ENCODE results near the gene COBL.

DNA sequence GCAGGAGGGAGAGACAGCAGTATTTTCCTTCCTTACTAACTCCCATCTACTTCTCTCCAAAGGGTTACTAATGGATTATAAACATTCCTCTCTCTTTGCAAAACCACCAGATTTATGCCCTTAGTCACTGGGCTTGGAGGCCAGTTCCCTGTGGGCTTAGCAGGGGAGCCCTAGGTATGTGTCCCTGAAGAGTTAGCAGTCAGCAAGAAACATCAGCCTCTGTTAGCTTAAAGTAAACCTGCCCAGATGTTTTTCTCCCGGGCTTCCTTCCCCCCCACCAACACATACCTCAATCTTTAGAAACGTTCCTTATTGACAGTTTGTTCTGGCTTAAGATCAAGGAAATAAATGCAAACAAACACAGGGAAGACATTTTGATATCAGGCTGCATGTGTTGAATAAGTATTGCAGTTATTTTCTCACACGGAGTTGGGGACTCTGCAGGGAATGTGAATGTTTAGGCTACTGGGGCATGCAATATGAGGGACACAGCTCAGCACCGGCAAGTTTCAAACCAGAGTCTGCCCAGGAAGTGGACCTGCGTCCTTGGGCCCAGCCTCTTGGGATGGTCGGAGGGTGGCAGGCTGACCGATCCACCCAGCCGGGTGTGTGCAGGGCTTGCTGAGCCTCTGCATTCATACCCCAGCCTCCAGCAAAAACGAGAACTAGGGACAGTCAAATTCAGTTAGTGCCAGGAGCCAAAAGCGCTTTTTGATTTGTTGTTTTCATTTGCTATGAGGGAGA is 281.9 kb downstream of the COBL start:
- TF ChIP-seq EZH2 (IDR thresholded peaks at IDR 0.05; ENCODE audit: borderline replicate concordance, low read depth, low read length) = no peak
- no peak for TF ChIP-seq ATF1 (CRISPR knock-in tag; IDR thresholded peaks at IDR 0.05)
- TF ChIP-seq ATF1 (tag; IDR thresholded peaks at IDR 0.05) = no peak
- TF ChIP-seq, protein P1, sequence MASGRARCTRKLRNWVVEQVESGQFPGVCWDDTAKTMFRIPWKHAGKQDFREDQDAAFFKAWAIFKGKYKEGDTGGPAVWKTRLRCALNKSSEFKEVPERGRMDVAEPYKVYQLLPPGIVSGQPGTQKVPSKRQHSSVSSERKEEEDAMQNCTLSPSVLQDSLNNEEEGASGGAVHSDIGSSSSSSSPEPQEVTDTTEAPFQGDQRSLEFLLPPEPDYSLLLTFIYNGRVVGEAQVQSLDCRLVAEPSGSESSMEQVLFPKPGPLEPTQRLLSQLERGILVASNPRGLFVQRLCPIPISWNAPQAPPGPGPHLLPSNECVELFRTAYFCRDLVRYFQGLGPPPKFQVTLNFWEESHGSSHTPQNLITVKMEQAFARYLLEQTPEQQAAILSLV (tag; IDR thresholded peaks at IDR 0.05) = no peak
- TF ChIP-seq, protein P2, sequence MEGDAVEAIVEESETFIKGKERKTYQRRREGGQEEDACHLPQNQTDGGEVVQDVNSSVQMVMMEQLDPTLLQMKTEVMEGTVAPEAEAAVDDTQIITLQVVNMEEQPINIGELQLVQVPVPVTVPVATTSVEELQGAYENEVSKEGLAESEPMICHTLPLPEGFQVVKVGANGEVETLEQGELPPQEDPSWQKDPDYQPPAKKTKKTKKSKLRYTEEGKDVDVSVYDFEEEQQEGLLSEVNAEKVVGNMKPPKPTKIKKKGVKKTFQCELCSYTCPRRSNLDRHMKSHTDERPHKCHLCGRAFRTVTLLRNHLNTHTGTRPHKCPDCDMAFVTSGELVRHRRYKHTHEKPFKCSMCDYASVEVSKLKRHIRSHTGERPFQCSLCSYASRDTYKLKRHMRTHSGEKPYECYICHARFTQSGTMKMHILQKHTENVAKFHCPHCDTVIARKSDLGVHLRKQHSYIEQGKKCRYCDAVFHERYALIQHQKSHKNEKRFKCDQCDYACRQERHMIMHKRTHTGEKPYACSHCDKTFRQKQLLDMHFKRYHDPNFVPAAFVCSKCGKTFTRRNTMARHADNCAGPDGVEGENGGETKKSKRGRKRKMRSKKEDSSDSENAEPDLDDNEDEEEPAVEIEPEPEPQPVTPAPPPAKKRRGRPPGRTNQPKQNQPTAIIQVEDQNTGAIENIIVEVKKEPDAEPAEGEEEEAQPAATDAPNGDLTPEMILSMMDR (IDR thresholded peaks at IDR 0.05 in 2 of 3, conservative IDR thresholded peaks at IDR 0.05 in 1 of 3; ENCODE audit: insufficient read depth in 2 of 3, low read depth in 1 of 3, low read length in 3 of 3) = no peak
- TF ChIP-seq TEAD2 (tag; IDR thresholded peaks at IDR 0.05) = no peak
- no peak for TF ChIP-seq NBN (IDR thresholded peaks at IDR 0.05; ENCODE audit: low read depth)
- TF ChIP-seq MAFF (IDR thresholded peaks at IDR 0.05; ENCODE audit: low read length) = no peak
- TF ChIP-seq ZNF124 (CRISPR knock-in tag; IDR thresholded peaks at IDR 0.05) = no peak
- TF ChIP-seq, protein P3, sequence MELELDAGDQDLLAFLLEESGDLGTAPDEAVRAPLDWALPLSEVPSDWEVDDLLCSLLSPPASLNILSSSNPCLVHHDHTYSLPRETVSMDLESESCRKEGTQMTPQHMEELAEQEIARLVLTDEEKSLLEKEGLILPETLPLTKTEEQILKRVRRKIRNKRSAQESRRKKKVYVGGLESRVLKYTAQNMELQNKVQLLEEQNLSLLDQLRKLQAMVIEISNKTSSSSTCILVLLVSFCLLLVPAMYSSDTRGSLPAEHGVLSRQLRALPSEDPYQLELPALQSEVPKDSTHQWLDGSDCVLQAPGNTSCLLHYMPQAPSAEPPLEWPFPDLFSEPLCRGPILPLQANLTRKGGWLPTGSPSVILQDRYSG (tag; conservative IDR thresholded peaks at IDR 0.05; ENCODE audit: low read depth) = no peak
- TF ChIP-seq RAD21 (CRISPR knock-in tag; conservative IDR thresholded peaks at IDR 0.05 in 1 of 2, IDR thresholded peaks at IDR 0.05 in 1 of 2) = no peak
- no peak for TF ChIP-seq NRF1 (conservative IDR thresholded peaks at IDR 0.05 in 1 of 2, IDR thresholded peaks at IDR 0.05 in 1 of 2)
- no peak for TF ChIP-seq ZNF780A (CRISPR knock-in tag; IDR thresholded peaks at IDR 0.05)
- TF ChIP-seq, protein P4, sequence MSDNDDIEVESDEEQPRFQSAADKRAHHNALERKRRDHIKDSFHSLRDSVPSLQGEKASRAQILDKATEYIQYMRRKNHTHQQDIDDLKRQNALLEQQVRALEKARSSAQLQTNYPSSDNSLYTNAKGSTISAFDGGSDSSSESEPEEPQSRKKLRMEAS (CRISPR knock-in tag; IDR thresholded peaks at IDR 0.05) = no peak
- TF ChIP-seq, protein P5, sequence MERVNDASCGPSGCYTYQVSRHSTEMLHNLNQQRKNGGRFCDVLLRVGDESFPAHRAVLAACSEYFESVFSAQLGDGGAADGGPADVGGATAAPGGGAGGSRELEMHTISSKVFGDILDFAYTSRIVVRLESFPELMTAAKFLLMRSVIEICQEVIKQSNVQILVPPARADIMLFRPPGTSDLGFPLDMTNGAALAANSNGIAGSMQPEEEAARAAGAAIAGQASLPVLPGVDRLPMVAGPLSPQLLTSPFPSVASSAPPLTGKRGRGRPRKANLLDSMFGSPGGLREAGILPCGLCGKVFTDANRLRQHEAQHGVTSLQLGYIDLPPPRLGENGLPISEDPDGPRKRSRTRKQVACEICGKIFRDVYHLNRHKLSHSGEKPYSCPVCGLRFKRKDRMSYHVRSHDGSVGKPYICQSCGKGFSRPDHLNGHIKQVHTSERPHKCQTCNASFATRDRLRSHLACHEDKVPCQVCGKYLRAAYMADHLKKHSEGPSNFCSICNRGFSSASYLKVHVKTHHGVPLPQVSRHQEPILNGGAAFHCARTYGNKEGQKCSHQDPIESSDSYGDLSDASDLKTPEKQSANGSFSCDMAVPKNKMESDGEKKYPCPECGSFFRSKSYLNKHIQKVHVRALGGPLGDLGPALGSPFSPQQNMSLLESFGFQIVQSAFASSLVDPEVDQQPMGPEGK (CRISPR knock-in tag; IDR thresholded peaks at IDR 0.05; ENCODE audit: borderline replicate concordance) = no peak
